ENCODE measurements around the gene HECW1.

HECW1 gene

GRCh38 chr7:43276547-43276946, 164.1 kb downstream of the HECW1 start:
- no peak for DNase-seq

GRCh38 chr7:43278088-43278644, 165.7 kb downstream of the HECW1 start:
- no peak for DNase-seq

GRCh38 chr7:43281268-43281667, 168.8 kb downstream of the HECW1 start:
- DNase-seq: no peak

GRCh38 chr7:43283706-43284105, 171.3 kb downstream of the HECW1 start:
- no peak for DNase-seq

GRCh38 chr7:43289826-43290225, 177.4 kb downstream of the HECW1 start:
- DNase-seq: no peak

- no peak for DNase-seq
These were observed 178.5 kb downstream of the HECW1 start for GRCh38 chr7:43290978-43291377.

- DNase-seq: no peak
These were observed 179.3 kb downstream of the HECW1 start for GRCh38 chr7:43291789-43292188.

- DNase-seq: no peak
These were observed 179.9 kb downstream of the HECW1 start for GRCh38 chr7:43292384-43292783.

GRCh38 chr7:43294080-43294630, 181.7 kb downstream of the HECW1 start:
- no peak for DNase-seq

- no peak for DNase-seq
These were observed 183.0 kb downstream of the HECW1 start for GRCh38 chr7:43295429-43295828.

GRCh38 chr7:43296306-43296705, 183.9 kb downstream of the HECW1 start:
- DNase-seq: no peak

GRCh38 chr7:43298617-43299016, 186.2 kb downstream of the HECW1 start:
- no peak for DNase-seq

- no peak for DNase-seq
These were observed 187.7 kb downstream of the HECW1 start for GRCh38 chr7:43300121-43300520.

GRCh38 chr7:43302211-43302711, 189.8 kb downstream of the HECW1 start:
- no peak for DNase-seq

GRCh38 chr7:43302773-43303460, 190.5 kb downstream of the HECW1 start:
- no peak for DNase-seq

- DNase-seq: no peak
These were observed 191.3 kb downstream of the HECW1 start for GRCh38 chr7:43303740-43304241.

GRCh38 chr7:43306404-43306803, 194.0 kb downstream of the HECW1 start:
- DNase-seq: no peak

GRCh38 chr7:43307522-43307921, 195.1 kb downstream of the HECW1 start:
- DNase-seq: no peak

- DNase-seq: no peak
These were observed 196.7 kb downstream of the HECW1 start for GRCh38 chr7:43308913-43309705.

GRCh38 chr7:43309706-43310022, 197.2 kb downstream of the HECW1 start:
- no peak for DNase-seq

GRCh38 chr7:43311052-43311451, 198.6 kb downstream of the HECW1 start:
- no peak for DNase-seq

- no peak for DNase-seq
These were observed 199.2 kb downstream of the HECW1 start for GRCh38 chr7:43311694-43312093.

GRCh38 chr7:43313628-43314378, 201.4 kb downstream of the HECW1 start:
- DNase-seq: no peak

All from DMS 273 treated with DMSO at 0.1 percent for 48 hours (cell line).